ENCODE results near the gene HSPB8. TPM values are rescaled to one million over a fixed set of nuclear protein-coding genes. Genes with fewer than 3 reads are reported as not detected.

Gene HSPB8
- total RNA-seq, 1 experiment from 2014 or later, result not detected

GRCh38 chr12:119157978-119158377, 20.8 kb upstream of the HSPB8 start:
- Histone ChIP-seq H3K79me2 (ENCODE audit: low read length) (no peaks in the 10 kb centered on the region), H3K4me3 (ENCODE audit: low read length) (no peak overlapping the region), H2AFZ (ENCODE audit: low read length) (no peak overlapping the region), H3K27ac (ENCODE audit: low read length) (no peak overlapping the region), H3K9me3 (ENCODE audit: low read length) (no peaks in the 10 kb centered on the region; the same call in 1 of the 2 replicates), H3K27me3 (ENCODE audit: low read length) (no peaks in the 10 kb centered on the region), H3K36me3 (ENCODE audit: insufficient read depth, low read length) (no peaks in the 10 kb centered on the region), H3K9ac (ENCODE audit: low read length) (no peak overlapping the region), H4K20me1 (ENCODE audit: insufficient read depth, low read depth, low read length) (no peaks in the 10 kb centered on the region), H3K4me2 (ENCODE audit: low read depth, low read length, poor library complexity, severe bottlenecking) (no peak overlapping the region), H3K4me1 (ENCODE audit: low read length) (no peaks in the 10 kb centered on the region), H3K9me2 (replicated peaks; ENCODE audit: insufficient read depth, low read length) (no peaks in the 10 kb centered on the region)
- no peak for DNase-seq

GRCh38 chr12:119158402-119158801, 20.3 kb upstream of the HSPB8 start:
- Histone ChIP-seq H3K9me3 (ENCODE audit: low read length) (no peaks in the 10 kb centered on the region; the same call in 1 of the 2 replicates), H3K4me2 (ENCODE audit: low read depth, low read length, poor library complexity, severe bottlenecking) (no peak overlapping the region), H3K27ac (ENCODE audit: low read length) (no peak overlapping the region), H3K36me3 (ENCODE audit: insufficient read depth, low read length) (no peaks in the 10 kb centered on the region), H3K9me2 (replicated peaks; ENCODE audit: insufficient read depth, low read length) (no peaks in the 10 kb centered on the region), H2AFZ (ENCODE audit: low read length) (no peak overlapping the region), H3K4me1 (ENCODE audit: low read length) (no peaks in the 10 kb centered on the region), H4K20me1 (ENCODE audit: insufficient read depth, low read depth, low read length) (no peaks in the 10 kb centered on the region), H3K9ac (ENCODE audit: low read length) (no peak overlapping the region), H3K27me3 (ENCODE audit: low read length) (no peaks in the 10 kb centered on the region), H3K79me2 (ENCODE audit: low read length) (no peaks in the 10 kb centered on the region), H3K4me3 (ENCODE audit: low read length) (no peak overlapping the region)
- no peak for DNase-seq

- H3K79me2 ChIP-seq (ENCODE audit: low read length), result no peaks in the 10 kb centered on the region
- no peaks in the 10 kb centered on the region for H3K27me3 ChIP-seq (ENCODE audit: low read length)
- no peaks in the 10 kb centered on the region for H3K36me3 ChIP-seq (ENCODE audit: insufficient read depth, low read length)
- H4K20me1 ChIP-seq (ENCODE audit: insufficient read depth, low read depth, low read length), result no peaks in the 10 kb centered on the region
- H3K27ac ChIP-seq (ENCODE audit: low read length), result no peak overlapping the region
- H3K9ac ChIP-seq (ENCODE audit: low read length), result no peak overlapping the region
- no peak for DNase-seq
- no peaks in the 10 kb centered on the region for H3K9me2 ChIP-seq (replicated peaks; ENCODE audit: insufficient read depth, low read length)
- no peak overlapping the region for H3K4me2 ChIP-seq (ENCODE audit: low read depth, low read length, poor library complexity, severe bottlenecking)
- H2AFZ ChIP-seq (ENCODE audit: low read length), result no peak overlapping the region
- no peak overlapping the region for H3K4me3 ChIP-seq (ENCODE audit: low read length)
- no peaks in the 10 kb centered on the region; the same call in 1 of the 2 replicates for H3K9me3 ChIP-seq (ENCODE audit: low read length)
- no peaks in the 10 kb centered on the region for H3K4me1 ChIP-seq (ENCODE audit: low read length)
Observed at GRCh38 chr12:119159844-119160243, 18.9 kb upstream of the HSPB8 start.

GRCh38 chr12:119167902-119168301, 10.8 kb upstream of the HSPB8 start:
- no peak overlapping the region for H3K4me2 ChIP-seq (ENCODE audit: low read depth, low read length, poor library complexity, severe bottlenecking)
- H3K9me3 ChIP-seq (ENCODE audit: low read length), result no peaks in the 10 kb centered on the region
- no peak overlapping the region for H2AFZ ChIP-seq (ENCODE audit: low read length)
- H3K9me2 ChIP-seq (replicated peaks; ENCODE audit: insufficient read depth, low read length), result no peaks in the 10 kb centered on the region
- H3K27me3 ChIP-seq (ENCODE audit: low read length), result no peaks in the 10 kb centered on the region
- no peaks in the 10 kb centered on the region for H3K79me2 ChIP-seq (ENCODE audit: low read length)
- H4K20me1 ChIP-seq (ENCODE audit: insufficient read depth, low read depth, low read length), result no peaks in the 10 kb centered on the region
- H3K36me3 ChIP-seq (ENCODE audit: insufficient read depth, low read length), result no peaks in the 10 kb centered on the region
- no peak overlapping the region for H3K9ac ChIP-seq (ENCODE audit: low read length)
- no peak for DNase-seq
- H3K4me3 ChIP-seq (ENCODE audit: low read length), result no peak overlapping the region
- H3K4me1 ChIP-seq (ENCODE audit: low read length), result no peaks in the 10 kb centered on the region
- no peak overlapping the region for H3K27ac ChIP-seq (ENCODE audit: low read length)

GRCh38 chr12:119168721-119169120, 10.0 kb upstream of the HSPB8 start:
- Histone ChIP-seq H3K79me2 (ENCODE audit: low read length) (no peaks in the 10 kb centered on the region), H3K36me3 (ENCODE audit: insufficient read depth, low read length) (no peaks in the 10 kb centered on the region), H3K4me1 (ENCODE audit: low read length) (no peaks in the 10 kb centered on the region), H3K4me3 (ENCODE audit: low read length) (no peak overlapping the region), H4K20me1 (ENCODE audit: insufficient read depth, low read depth, low read length) (no peaks in the 10 kb centered on the region), H3K27me3 (ENCODE audit: low read length) (no peaks in the 10 kb centered on the region), H3K9me2 (replicated peaks; ENCODE audit: insufficient read depth, low read length) (no peaks in the 10 kb centered on the region), H3K27ac (ENCODE audit: low read length) (no peak overlapping the region), H3K9me3 (ENCODE audit: low read length) (no peaks in the 10 kb centered on the region), H2AFZ (ENCODE audit: low read length) (no peak overlapping the region), H3K9ac (ENCODE audit: low read length) (no peak overlapping the region), H3K4me2 (ENCODE audit: low read depth, low read length, poor library complexity, severe bottlenecking) (no peak overlapping the region)
- DNase-seq, result no peak

GRCh38 chr12:119169150-119169549, 9.6 kb upstream of the HSPB8 start:
- Histone ChIP-seq H3K27ac (ENCODE audit: low read length) (no peak overlapping the region), H3K4me2 (ENCODE audit: low read depth, low read length, poor library complexity, severe bottlenecking) (no peak overlapping the region), H3K36me3 (ENCODE audit: insufficient read depth, low read length) (no peaks in the 10 kb centered on the region), H4K20me1 (ENCODE audit: insufficient read depth, low read depth, low read length) (no peaks in the 10 kb centered on the region), H2AFZ (ENCODE audit: low read length) (no peak overlapping the region), H3K9me2 (replicated peaks; ENCODE audit: insufficient read depth, low read length) (no peaks in the 10 kb centered on the region), H3K79me2 (ENCODE audit: low read length) (no peaks in the 10 kb centered on the region), H3K27me3 (ENCODE audit: low read length) (no peaks in the 10 kb centered on the region), H3K4me1 (ENCODE audit: low read length) (no peaks in the 10 kb centered on the region), H3K9ac (ENCODE audit: low read length) (no peak overlapping the region), H3K4me3 (ENCODE audit: low read length) (no peak overlapping the region), H3K9me3 (ENCODE audit: low read length) (no peaks in the 10 kb centered on the region)
- DNase-seq, result no peak

GRCh38 chr12:119171291-119171690, 7.4 kb upstream of the HSPB8 start:
- Histone ChIP-seq H4K20me1 (ENCODE audit: insufficient read depth, low read depth, low read length) (no peaks in the 10 kb centered on the region), H3K4me2 (ENCODE audit: low read depth, low read length, poor library complexity, severe bottlenecking) (no peak overlapping the region), H3K79me2 (ENCODE audit: low read length) (no peaks in the 10 kb centered on the region), H3K9me2 (replicated peaks; ENCODE audit: insufficient read depth, low read length) (no peaks in the 10 kb centered on the region), H3K36me3 (ENCODE audit: insufficient read depth, low read length) (no peaks in the 10 kb centered on the region), H3K27me3 (ENCODE audit: low read length) (no peaks in the 10 kb centered on the region), H3K4me3 (ENCODE audit: low read length) (no peak overlapping the region), H3K9me3 (ENCODE audit: low read length) (no peaks in the 10 kb centered on the region), H3K9ac (ENCODE audit: low read length) (no peak overlapping the region), H3K27ac (ENCODE audit: low read length) (no peak overlapping the region), H2AFZ (ENCODE audit: low read length) (no peak overlapping the region), H3K4me1 (ENCODE audit: low read length) (no peaks in the 10 kb centered on the region)
- DNase-seq, result no peak

- no peaks in the 10 kb centered on the region for H3K9me3 ChIP-seq (ENCODE audit: low read length)
- H3K4me2 ChIP-seq (ENCODE audit: low read depth, low read length, poor library complexity, severe bottlenecking), result no peak overlapping the region
- H3K79me2 ChIP-seq (ENCODE audit: low read length), result no peaks in the 10 kb centered on the region
Observed at GRCh38 chr12:119171691-119172425, 6.9 kb upstream of the HSPB8 start.

More at GRCh38 chr12:119171691-119172425, 6.9 kb upstream of the HSPB8 start:
- Histone ChIP-seq H3K27me3 (ENCODE audit: low read length) (no peaks in the 10 kb centered on the region), H3K4me1 (ENCODE audit: low read length) (no peaks in the 10 kb centered on the region), H3K9me2 (replicated peaks; ENCODE audit: insufficient read depth, low read length) (no peaks in the 10 kb centered on the region), H3K9ac (ENCODE audit: low read length) (no peak overlapping the region), H3K4me3 (ENCODE audit: low read length) (no peak overlapping the region), H4K20me1 (ENCODE audit: insufficient read depth, low read depth, low read length) (no peaks in the 10 kb centered on the region), H3K36me3 (ENCODE audit: insufficient read depth, low read length) (no peaks in the 10 kb centered on the region), H3K27ac (ENCODE audit: low read length) (no peak overlapping the region), H2AFZ (ENCODE audit: low read length) (no peak overlapping the region)
- no peak for DNase-seq

All from Karpas-422 (cell line).